Right atrium auricular region (tissue), 2 donors: ENCODE results near the gene CCDC196. TPM values are rescaled to one million over a fixed set of nuclear protein-coding genes. Genes with fewer than 3 reads are reported as not detected.

Source experiments
- DNase-seq: peaks from one replicate; pipeline ENCODE4 v3.0.0-alpha.2; 2019; ENCODE audit warnings: low spot score
- H3K27ac ChIP-seq, 2 donors: fragments of 200-600 bp; sonication (generic); 1 replicate in 1 of 2; 2 replicates in 1 of 2; pipeline ENCODE4 v1.5.1; 2016 to 2019
- H3K27me3 ChIP-seq, 2 donors: fragments of 200-600 bp; sonication (generic); one replicate each; pipeline versions ENCODE4 v1.5.1 to v1.6.0; 2017 to 2019
- H3K36me3 ChIP-seq: fragments of 200-600 bp; sonication (generic); one replicate; pipeline ENCODE4 v1.5.1; 2016
- H3K4me1 ChIP-seq, 2 donors: fragments of 200-600 bp; sonication (generic); one replicate each; pipeline versions ENCODE4 v1.5.1 to v1.6.0; 2017 to 2019
- H3K4me3 ChIP-seq, 2 donors: fragments of 200-600 bp; sonication (generic); 1 replicate in 1 of 2; 2 replicates in 1 of 2; pipeline ENCODE4 v1.5.1; 2017 to 2019; ENCODE audit warnings: mild to moderate bottlenecking in 1 of 2, moderate library complexity in 1 of 2
- H3K9me3 ChIP-seq, 2 donors: fragments of 200-600 bp; sonication (generic); one replicate each; pipeline ENCODE4 v1.5.1; 2019
- CTCF ChIP-seq, 2 donors: fragments of 200-600 bp; sonication (generic); IDR thresholded peaks; one replicate each; pipeline ENCODE4 v1.5.1; 2019; ENCODE audit warnings: antibody characterized with exemption in 2 of 2
- total RNA-seq, 2 donors: library from RNA; depleted of rRNA; stranded (reverse); fragments of >200 nt; gene quantifications; one replicate each; pipeline ENCODE4 v1.1.0, GENCODE V29; 2016

Gene CCDC196
- total RNA-seq, 2 donors from 2014 or later: not detected

GRCh38 chr14:66485029-66485428 is 1.1 kb upstream of the CCDC196 start:
- peaks cover 0 to 13% of the 10 kb centered on the region in 2 donors for H3K4me1 ChIP-seq
- TF ChIP-seq CTCF (IDR thresholded peaks at IDR 0.05): no peak
- H3K9me3 ChIP-seq: no peaks in the 10 kb centered on the region
- DNase-seq: no peak
- H3K27ac ChIP-seq: no peak overlapping the region
- H3K27me3 ChIP-seq: no peaks in the 10 kb centered on the region
- H3K4me3 ChIP-seq: no peak overlapping the region
- no peaks in the 10 kb centered on the region for H3K36me3 ChIP-seq

- no peak overlapping the region for H3K4me3 ChIP-seq
- DNase-seq: no peak
- peaks cover 0 to 13% of the 10 kb centered on the region in 2 donors for H3K4me1 ChIP-seq
- no peaks in the 10 kb centered on the region for H3K27me3 ChIP-seq
- no peaks in the 10 kb centered on the region for H3K36me3 ChIP-seq
- no peak overlapping the region for H3K27ac ChIP-seq
- no peak for TF ChIP-seq CTCF (IDR thresholded peaks at IDR 0.05)
- no peaks in the 10 kb centered on the region for H3K9me3 ChIP-seq
Measured at GRCh38 chr14:66487164-66487563, 993 bp downstream of the CCDC196 start.

GRCh38 chr14:66490143-66491111 is 4.3 kb downstream of the CCDC196 start:
- no peak for TF ChIP-seq CTCF (IDR thresholded peaks at IDR 0.05)

GRCh38 chr14:66493750-66494149 is 7.6 kb downstream of the CCDC196 start:
- Histone ChIP-seq H3K27ac (no peak overlapping the region), H3K4me3 (no peak overlapping the region), H3K27me3 (no peaks in the 10 kb centered on the region), H3K9me3 (no peaks in the 10 kb centered on the region), H3K36me3 (no peaks in the 10 kb centered on the region), H3K4me1 (peaks cover 0 to 8% of the 10 kb centered on the region in 2 donors)
- no peak for TF ChIP-seq CTCF (IDR thresholded peaks at IDR 0.05)
- no peak for DNase-seq

More at GRCh38 chr14:66490143-66491111, 4.3 kb downstream of the CCDC196 start:
- Histone ChIP-seq H3K9me3 (no peaks in the 10 kb centered on the region), H3K27ac (no peak overlapping the region), H3K4me1 (no peaks in the 10 kb centered on the region), H3K4me3 (no peak overlapping the region), H3K36me3 (no peaks in the 10 kb centered on the region), H3K27me3 (no peaks in the 10 kb centered on the region)
- DNase-seq: no peak

- peak; percentile 65 to 85 for TF ChIP-seq CTCF (IDR thresholded peaks at IDR 0.05)
Measured at GRCh38 chr14:66495218-66496098, 9.3 kb downstream of the CCDC196 start.

More at GRCh38 chr14:66495218-66496098, 9.3 kb downstream of the CCDC196 start:
- Histone ChIP-seq H3K27me3 (no peaks in the 10 kb centered on the region), H3K9me3 (no peaks in the 10 kb centered on the region), H3K4me3 (peak overlapping the region in 1 of 2 donors; percentile 7), H3K36me3 (no peaks in the 10 kb centered on the region), H3K27ac (no peak overlapping the region), H3K4me1 (peaks cover 0 to 8% of the 10 kb centered on the region in 2 donors)
- DNase-seq: peak; percentile 62
